Liver (tissue), 9 donors: ENCODE results near the gene TIRAP. TPM values are rescaled to one million over a fixed set of nuclear protein-coding genes. Genes with fewer than 3 reads are reported as not detected.
"Not testable (repeated sequence)": the region's sequence is repeated elsewhere in the genome, so short reads cannot be mapped to it uniquely, and the experiment has no call there.

Experiments used
- DNase-seq: peaks from one replicate; pipeline ENCODE4 v3.0.0-alpha.2; 2017; ENCODE audit warnings: low spot score
- H3K27ac ChIP-seq, 2 donors: one replicate each; pipeline ENCODE4 v1.7.0; 2013; ENCODE audit warnings: inconsistent platforms in 2 of 2, low read length in 2 of 2, control low read depth in 1 of 2, low read depth in 1 of 2, mild to moderate bottlenecking in 1 of 2
- H3K27me3 ChIP-seq, 4 donors: one replicate each; pipeline versions ENCODE4 v1.6.1 to v1.7.0; 2013; ENCODE audit warnings: low read length in 3 of 4, inconsistent platforms in 1 of 4, mild to moderate bottlenecking in 1 of 4, moderate library complexity in 1 of 4; ENCODE audit not compliant: control insufficient read depth in 4 of 4, insufficient read depth in 4 of 4
- H3K36me3 ChIP-seq, 4 donors: one replicate each; pipeline versions ENCODE4 v1.6.1 to v1.7.0; 2013; ENCODE audit warnings: low read length in 3 of 4, mild to moderate bottlenecking in 3 of 4, low read depth in 1 of 4, moderate library complexity in 1 of 4; ENCODE audit not compliant: control insufficient read depth in 4 of 4, insufficient read depth in 3 of 4
- H3K4me1 ChIP-seq, 4 donors: one replicate each; pipeline versions ENCODE4 v1.6.1 to v1.7.0; 2013; ENCODE audit warnings: low read length in 3 of 4, mild to moderate bottlenecking in 3 of 4, moderate library complexity in 1 of 4; ENCODE audit not compliant: control insufficient read depth in 4 of 4, insufficient read depth in 4 of 4
- H3K4me3 ChIP-seq, 3 donors: one replicate each; pipeline versions ENCODE4 v1.6.1 to v1.7.0; 2013; ENCODE audit warnings: low read length in 3 of 3, control low read depth in 1 of 3, low read depth in 1 of 3, mild to moderate bottlenecking in 1 of 3
- H3K9ac ChIP-seq, 2 donors: one replicate each; pipeline ENCODE4 v1.7.0; 2013; ENCODE audit warnings: low read length in 2 of 2, mild to moderate bottlenecking in 2 of 2, moderate library complexity in 2 of 2, control low read depth in 1 of 2, low read depth in 1 of 2
- H3K9me3 ChIP-seq, 4 donors: one replicate each; pipeline versions ENCODE4 v1.6.1 to v1.7.0; 2013; ENCODE audit warnings: low read length in 3 of 4; ENCODE audit not compliant: control insufficient read depth in 4 of 4
- ATF3 ChIP-seq: IDR thresholded peaks from 2 replicates; pipeline ENCODE4 v1.6.1; 2016; ENCODE audit warnings: antibody characterized with exemption
- CTCF ChIP-seq: fragments of 150-350 bp; IDR thresholded peaks from 2 replicates; pipeline ENCODE4 v1.5.1; 2017; ENCODE audit warnings: improper control_type of control experiment, low read depth, low read length; ENCODE audit not compliant: missing input control
- EGR1 ChIP-seq, 2 donors: IDR thresholded peaks; 2 replicates each; pipeline ENCODE4 v1.6.1; 2016 to 2018; ENCODE audit warnings: antibody characterized with exemption in 2 of 2, low read depth in 2 of 2
- FOXA1 ChIP-seq: IDR thresholded peaks from 2 replicates; pipeline ENCODE4 v1.6.1; 2016; ENCODE audit warnings: antibody characterized with exemption
- FOXA2 ChIP-seq: IDR thresholded peaks from 2 replicates; pipeline ENCODE4 v1.6.1; 2016; ENCODE audit warnings: antibody characterized with exemption
- GABPA ChIP-seq, 2 donors: IDR thresholded peaks in 1 of 2; conservative IDR thresholded peaks in 1 of 2; 2 replicates each; pipeline ENCODE4 v1.6.1; 2016; ENCODE audit warnings: antibody characterized with exemption in 2 of 2, mild to moderate bottlenecking in 1 of 2, moderate library complexity in 1 of 2
- HNF4A ChIP-seq, 2 donors: conservative IDR thresholded peaks; 2 replicates each; pipeline ENCODE4 v1.6.1; 2016; ENCODE audit warnings: antibody characterized with exemption in 2 of 2, mild to moderate bottlenecking in 2 of 2
- HNF4G ChIP-seq: IDR thresholded peaks from 2 replicates; pipeline ENCODE4 v1.6.1; 2016; ENCODE audit warnings: antibody characterized with exemption
- JUND ChIP-seq, 2 donors: IDR thresholded peaks; 2 replicates each; pipeline ENCODE4 v1.6.1; 2016; ENCODE audit warnings: antibody characterized with exemption in 2 of 2
- MAX ChIP-seq: IDR thresholded peaks from 2 replicates; pipeline ENCODE4 v1.6.1; 2016; ENCODE audit warnings: antibody characterized with exemption
- NR2F2 ChIP-seq: IDR thresholded peaks from 2 replicates; pipeline ENCODE4 v1.6.1; 2016; ENCODE audit warnings: antibody characterized with exemption
- RAD21 ChIP-seq, 2 donors: IDR thresholded peaks; 2 replicates each; pipeline ENCODE4 v1.6.1; 2016; ENCODE audit warnings: antibody characterized with exemption in 2 of 2, mild to moderate bottlenecking in 2 of 2
- REST ChIP-seq: IDR thresholded peaks from 2 replicates; pipeline ENCODE4 v1.6.1; 2016; ENCODE audit warnings: antibody characterized with exemption, mild to moderate bottlenecking
- RXRA ChIP-seq, 2 donors: IDR thresholded peaks; 2 replicates each; pipeline ENCODE4 v1.6.1; 2017 to 2018; ENCODE audit warnings: antibody characterized with exemption in 2 of 2, mild to moderate bottlenecking in 1 of 2
- SP1 ChIP-seq: IDR thresholded peaks from 2 replicates; pipeline ENCODE4 v1.6.1; 2018; ENCODE audit warnings: antibody characterized with exemption, mild to moderate bottlenecking
- TAF1 ChIP-seq: conservative IDR thresholded peaks from 2 replicates; pipeline ENCODE4 v1.6.1; 2016; ENCODE audit warnings: antibody characterized with exemption, mild to moderate bottlenecking
- YY1 ChIP-seq: IDR thresholded peaks from 2 replicates; pipeline ENCODE4 v1.6.1; 2016; ENCODE audit warnings: antibody characterized with exemption, mild to moderate bottlenecking
- ZBTB33 ChIP-seq: IDR thresholded peaks from 2 replicates; pipeline ENCODE4 v1.6.1; 2016; ENCODE audit warnings: antibody characterized with exemption
- WGBS: extraction: QIAGEN DNeasy Blood & Tissue Kit; methylation state at CpG from one replicate; pipeline ENCODE4 v1.1.7; 2013; 5-methylcytosine and 5-hydroxymethylcytosine counted together
- polyA plus RNA-seq, 2 donors: library from polyadenylated mRNA; stranded (reverse) in 1 of 2; unstranded in 1 of 2; fragments of 200-250 nt in 1 of 2; fragments of >200 nt in 1 of 2; fragmentation: Nextera tagmentation in 1 of 2; extraction: Ambion mirVana in 1 of 2; gene quantifications; one replicate each; pipeline versions ENCODE4 v1.2.1 to v1.2.3, GENCODE V29; 2013 to 2015
- total RNA-seq, 2 donors: library from RNA; depleted of rRNA; stranded (reverse); fragments of >200 nt; gene quantifications; one replicate each; pipeline ENCODE4 v1.2.3, GENCODE V29; 2014
- donor health status: healthy.
- donor health status: healthy.
- donor health status: healthy.
- donor health status: healthy.
- donor health status: healthy.

Gene TIRAP
- total and polyA plus RNA-seq, 4 donors: 3.9 to 9.5 (median 6.4) TPM

- Histone ChIP-seq H3K27me3 (no peaks in the 10 kb centered on the region), H3K27ac (no peak overlapping the region), H3K36me3 (peaks cover 0 to 3% (median under 1%) of the 10 kb centered on the region in 4 donors), H3K9ac (no peak overlapping the region), H3K9me3 (no peaks in the 10 kb centered on the region), H3K4me1 (peaks cover 0 to 18% (median 13%) of the 10 kb centered on the region in 4 donors), H3K4me3 (no peak overlapping the region)
- 63% methylated on average over 5 of the region's 5 CpGs for WGBS
- TF ChIP-seq RXRA (IDR thresholded peaks at IDR 0.05) (no peak), YY1 (no peak), ATF3 (no peak), RAD21 (IDR thresholded peaks at IDR 0.05) (peak; percentile 52 to 64), FOXA2 (no peak), GABPA (IDR thresholded peaks at IDR 0.05 in 1 of 2, conservative IDR thresholded peaks at IDR 0.05 in 1 of 2) (no peak)
- DNase-seq: no peak
These were observed 24.8 kb downstream of the TIRAP start for GRCh38 chr11:126307706-126308105.

- Histone ChIP-seq H3K4me1 (peaks cover 0 to 17% (median 12%) of the 10 kb centered on the region in 4 donors), H3K9ac (no peak overlapping the region), H3K27ac (no peak overlapping the region), H3K4me3 (no peak overlapping the region), H3K27me3 (no peaks in the 10 kb centered on the region), H3K9me3 (no peaks in the 10 kb centered on the region), H3K36me3 (peaks cover 0 to 3% (median under 1%) of the 10 kb centered on the region in 4 donors)
- TF ChIP-seq YY1 (no peak), EGR1 (IDR thresholded peaks at IDR 0.05; ENCODE audit: low read depth in 2 of 2) (no peak), REST (no peak), FOXA2 (no peak), CTCF (no peak), ATF3 (no peak), MAX (no peak), RAD21 (IDR thresholded peaks at IDR 0.05) (no peak), HNF4A (conservative IDR thresholded peaks at IDR 0.05) (no peak), FOXA1 (no peak), SP1 (no peak), HNF4G (no peak), RXRA (IDR thresholded peaks at IDR 0.05) (no peak), GABPA (IDR thresholded peaks at IDR 0.05 in 1 of 2, conservative IDR thresholded peaks at IDR 0.05 in 1 of 2) (no peak), NR2F2 (no peak), TAF1 (no peak), ZBTB33 (no peak), JUND (IDR thresholded peaks at IDR 0.05) (no peak)
- no peak for DNase-seq
- WGBS: 91% methylated on average over 4 of the region's 4 CpGs
These were observed 25.4 kb downstream of the TIRAP start for GRCh38 chr11:126308271-126308671.

- H3K9ac ChIP-seq, H3K36me3 ChIP-seq, DNase-seq, H3K4me3 ChIP-seq, H3K9me3 ChIP-seq, H3K27ac ChIP-seq, H3K27me3 ChIP-seq: not testable (repeated sequence)
- peaks cover 0 to 12% (median 8%) of the 10 kb centered on the region in 4 donors for H3K4me1 ChIP-seq
- 94% methylated on average over 4 of the region's 4 CpGs for WGBS
These were observed 25.9 kb downstream of the TIRAP start for GRCh38 chr11:126308771-126309170.
